ENCODE results near the gene CNPY2.

GRCh38 chr12:56311003-56311402 lies 4.8 kb downstream of the CNPY2 start:
- TF ChIP-seq CTCF (IDR thresholded peaks at IDR 0.05) (no peak), REST (IDR thresholded peaks at IDR 0.05) (no peak), JUN (IDR thresholded peaks at IDR 0.05) (no peak), KDM1A (IDR thresholded peaks at IDR 0.05; ENCODE audit: low read depth) (no peak), RFX5 (IDR thresholded peaks at IDR 0.05) (no peak), EP300 (IDR thresholded peaks at IDR 0.05) (no peak), MYC (IDR thresholded peaks at IDR 0.05; ENCODE audit: borderline replicate concordance, low read length) (no peak), SMC3 (IDR thresholded peaks at IDR 0.05) (no peak), KDM5A (IDR thresholded peaks at IDR 0.05) (no peak)

Data from A549 (cell line).